GM21367 (cell line): ENCODE data around the gene TMEM86B.

ENCODE experiments used
- ATAC-seq: cut with Tn5 transposase; IDR thresholded peaks from one replicate; pipeline ENCODE4 v1.9.1; 2021; ENCODE audit not compliant: unreplicated experiment

Gene TMEM86B

DNA sequence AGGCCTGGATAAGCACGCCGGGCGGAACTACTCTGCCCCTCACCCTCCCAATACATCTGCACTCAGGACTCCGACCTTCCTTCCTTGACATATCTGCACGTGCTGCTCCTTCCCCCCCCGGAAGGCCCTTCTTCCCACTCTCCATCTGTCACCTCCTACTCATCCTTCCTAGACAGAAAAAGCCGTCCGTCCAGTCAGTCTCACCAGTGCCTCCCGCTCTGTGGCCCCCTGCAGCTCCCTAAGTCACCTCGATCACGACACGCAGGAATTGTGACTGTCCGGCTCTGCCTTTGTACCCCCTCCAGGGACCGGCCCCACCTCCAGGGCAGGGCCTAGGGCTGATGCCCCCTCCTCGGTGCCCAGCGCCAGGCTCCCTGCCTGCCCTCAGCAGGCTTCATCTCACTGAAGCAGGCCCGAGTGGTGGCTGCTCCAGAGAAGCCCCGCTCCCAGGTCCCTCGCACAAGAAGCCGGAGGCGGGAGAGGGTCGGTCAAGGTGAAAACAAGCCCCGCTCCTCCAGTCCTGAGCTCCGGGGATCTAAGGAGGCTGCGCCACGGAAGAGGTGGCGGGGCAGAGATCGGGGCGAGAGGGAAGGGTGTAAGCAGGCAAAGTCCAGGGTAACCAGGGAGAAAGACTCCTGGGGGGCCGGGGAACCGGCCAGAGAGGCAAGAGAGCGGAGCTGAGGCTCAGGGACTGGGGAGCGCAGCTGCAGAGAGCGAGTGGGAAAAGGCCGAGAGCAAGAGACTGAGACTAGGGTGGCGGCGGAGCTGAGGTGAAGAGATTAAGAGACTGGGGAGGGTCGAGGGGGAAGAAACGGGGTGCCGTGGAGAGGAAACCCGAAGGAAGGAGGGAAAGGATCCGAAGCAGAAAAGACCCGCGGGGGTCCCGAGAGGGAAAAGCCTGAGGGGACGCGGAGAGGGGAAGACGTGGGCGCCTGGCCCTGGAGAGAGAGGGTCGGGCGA lies 29.2 kb upstream of the TMEM86B start:
- no peak for ATAC-seq

DNA sequence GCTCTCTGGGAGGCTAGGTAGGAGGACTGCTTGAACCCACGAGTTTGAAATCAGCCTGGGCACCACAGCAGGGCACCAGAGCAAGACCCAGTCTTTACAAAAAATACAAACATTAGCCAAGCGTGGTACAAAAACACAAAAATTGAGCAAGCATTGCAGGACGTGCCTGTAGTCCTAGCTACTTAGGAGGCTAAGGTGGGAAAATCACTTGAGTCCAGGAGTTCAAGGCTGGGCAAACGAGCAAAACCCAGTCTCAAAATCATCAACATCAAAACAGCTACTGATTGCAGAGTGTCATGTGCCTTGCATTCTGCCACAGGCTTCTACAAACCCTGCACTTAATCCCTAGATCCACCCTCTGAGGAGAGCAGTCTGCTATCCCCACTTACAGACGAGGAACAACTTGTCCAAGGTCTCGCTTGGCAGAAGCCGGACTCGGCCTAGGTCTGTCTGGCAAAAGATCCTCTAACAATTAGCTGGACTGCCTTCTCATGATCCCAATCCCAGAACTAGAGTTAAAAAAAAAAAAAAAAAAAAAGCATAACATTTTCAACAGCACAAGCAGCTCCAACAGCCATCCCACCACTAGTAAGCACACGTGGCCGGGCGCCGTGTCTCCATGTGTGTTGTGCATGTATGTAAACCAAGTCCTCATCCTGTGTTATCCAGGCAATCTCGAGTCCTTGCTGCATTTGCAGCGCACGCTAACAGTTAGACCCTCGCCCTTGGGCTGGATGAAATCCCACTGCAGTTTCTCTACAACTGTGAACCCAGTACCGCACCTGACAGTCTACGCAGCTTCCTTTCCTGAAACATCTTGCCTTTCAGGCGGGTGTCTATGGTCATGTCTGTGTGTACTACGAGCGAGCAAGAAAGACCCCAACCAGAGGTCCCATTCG lies 28.2 kb upstream of the TMEM86B start:
- ATAC-seq, result no peak

DNA sequence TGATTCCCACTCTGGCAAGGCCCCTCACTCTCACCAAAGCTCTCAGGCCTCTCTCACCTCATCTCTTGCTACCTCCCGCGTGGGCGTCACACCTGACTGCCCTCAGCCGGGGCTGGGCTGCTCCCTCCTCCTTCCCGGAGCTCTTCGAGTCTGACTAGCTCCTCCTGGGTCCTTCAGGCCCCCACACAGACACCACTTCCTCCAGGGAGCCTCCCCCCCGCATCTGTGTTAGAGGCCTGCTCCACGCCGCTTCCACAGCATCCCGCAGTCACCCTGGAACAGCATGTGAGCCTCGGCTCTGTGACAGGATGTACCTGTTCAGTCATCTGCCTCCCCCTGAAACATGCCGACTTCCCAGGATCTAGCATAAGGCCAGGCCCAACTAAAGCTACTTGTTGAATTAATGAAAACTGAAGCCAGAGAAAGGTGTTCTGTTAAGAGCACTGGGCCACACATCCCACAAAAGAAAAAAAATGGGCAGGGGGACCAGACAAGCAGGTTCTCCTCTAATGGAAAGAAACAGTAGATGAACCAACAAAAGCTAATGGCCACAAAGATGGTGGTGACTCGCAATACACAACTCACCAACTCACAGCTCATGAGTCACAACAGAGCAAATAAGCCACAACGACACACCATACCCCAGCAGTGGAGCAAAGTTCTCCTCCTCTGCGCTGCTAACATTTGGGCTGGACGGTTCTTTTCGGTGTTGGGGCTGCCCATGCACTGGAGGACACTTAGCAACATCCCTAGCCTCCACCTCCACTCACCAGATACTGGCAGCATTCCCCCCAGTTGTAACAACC lies 27.3 kb upstream of the TMEM86B start:
- no peak for ATAC-seq

DNA sequence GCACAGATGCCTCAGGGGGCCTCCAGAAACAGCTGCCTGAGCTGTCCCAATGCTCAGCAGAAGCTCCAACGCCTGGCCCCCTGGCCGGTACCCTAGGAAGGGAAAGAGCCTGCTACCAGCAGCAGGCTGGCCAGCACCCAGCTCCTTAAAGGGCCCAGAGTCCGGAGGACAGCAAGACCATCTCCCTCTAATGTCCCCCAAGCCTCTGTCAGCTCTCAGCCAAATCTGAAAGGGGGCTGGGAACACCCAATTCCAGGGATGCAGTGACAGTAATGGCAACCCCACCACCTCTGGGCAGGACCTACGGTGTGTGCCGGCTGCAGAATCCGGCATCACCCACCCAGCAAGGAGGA lies 26.0 kb upstream of the TMEM86B start:
- no peak for ATAC-seq

DNA sequence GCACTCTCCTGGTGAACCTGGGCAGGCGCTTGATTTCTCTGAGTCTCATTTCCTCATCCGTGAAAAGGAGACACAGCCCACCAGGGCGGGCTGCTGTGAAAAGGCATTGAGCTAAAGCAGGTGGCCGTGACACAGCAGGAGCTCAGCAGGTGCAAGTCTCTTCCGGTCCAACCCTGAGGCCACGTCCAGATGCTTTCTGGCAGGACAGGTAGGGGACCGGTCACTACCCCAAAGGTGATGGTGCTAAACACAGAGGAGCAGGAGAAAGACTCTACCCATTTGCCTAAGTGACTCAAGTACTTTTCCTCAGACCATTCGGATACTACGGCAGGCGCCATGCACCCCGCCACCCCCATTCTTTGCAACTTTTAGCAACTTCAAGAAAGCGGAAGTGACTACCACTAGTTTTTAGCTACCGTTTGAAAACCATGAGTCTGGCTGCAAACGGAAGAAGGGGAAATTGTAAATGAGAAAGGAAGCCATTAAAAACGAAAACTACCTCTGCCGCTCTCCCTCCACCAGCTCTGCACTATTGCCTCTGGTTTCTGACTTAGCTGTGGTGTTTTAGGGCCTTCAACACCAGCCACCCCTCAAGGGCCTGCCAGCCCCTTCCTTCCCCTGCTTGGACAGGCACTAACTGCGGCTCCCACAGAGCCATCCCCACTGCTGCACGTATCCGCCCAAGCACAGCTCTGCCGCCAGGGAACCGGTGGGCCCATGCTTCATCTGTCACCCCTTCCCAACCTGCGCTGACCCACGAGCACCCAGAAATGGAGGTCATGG lies 25.5 kb upstream of the TMEM86B start:
- peak; percentile 28 for ATAC-seq

DNA sequence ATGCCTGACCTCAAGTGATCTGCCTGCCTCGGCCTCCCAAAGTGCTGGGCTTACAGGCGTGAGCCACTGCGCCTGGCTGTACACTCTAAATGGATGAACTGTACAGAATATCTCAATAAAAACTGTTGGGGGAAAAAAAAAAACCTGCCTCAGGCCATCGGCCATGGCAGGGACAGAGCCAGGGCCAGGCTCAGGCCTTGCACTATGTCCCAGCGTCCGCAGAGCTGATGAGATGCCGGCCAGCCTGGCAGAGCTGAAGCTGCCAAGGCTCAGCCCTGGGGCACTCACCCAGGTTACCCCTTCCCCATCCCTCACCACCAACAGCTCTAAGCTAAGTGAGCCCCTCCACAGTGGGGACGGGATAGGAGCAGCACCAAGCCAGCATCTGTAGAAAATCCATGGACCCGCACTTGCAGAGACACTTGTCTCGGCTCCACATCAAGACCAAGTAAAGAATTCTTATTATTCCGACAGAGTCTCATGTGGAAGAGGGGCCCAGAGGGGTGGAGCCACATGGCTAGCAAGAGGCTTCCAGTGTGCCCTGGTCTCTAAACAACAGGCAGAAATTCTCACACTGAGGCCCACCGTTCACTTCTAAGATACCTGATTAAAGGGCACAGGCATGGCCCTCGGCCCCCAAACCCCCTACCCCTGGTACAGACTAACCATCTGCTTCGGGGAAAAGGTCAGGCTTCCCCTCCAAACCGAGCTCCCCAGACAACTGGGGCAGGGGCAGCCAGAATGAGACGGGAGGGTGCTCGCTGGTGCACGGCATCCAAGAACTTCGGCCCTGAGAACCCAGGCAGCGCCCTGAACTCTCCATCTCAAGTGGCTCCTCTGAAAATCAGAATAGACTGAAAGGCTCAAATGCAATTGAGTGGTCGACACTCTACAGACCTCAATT lies 24.4 kb upstream of the TMEM86B start:
- ATAC-seq, result no peak

DNA sequence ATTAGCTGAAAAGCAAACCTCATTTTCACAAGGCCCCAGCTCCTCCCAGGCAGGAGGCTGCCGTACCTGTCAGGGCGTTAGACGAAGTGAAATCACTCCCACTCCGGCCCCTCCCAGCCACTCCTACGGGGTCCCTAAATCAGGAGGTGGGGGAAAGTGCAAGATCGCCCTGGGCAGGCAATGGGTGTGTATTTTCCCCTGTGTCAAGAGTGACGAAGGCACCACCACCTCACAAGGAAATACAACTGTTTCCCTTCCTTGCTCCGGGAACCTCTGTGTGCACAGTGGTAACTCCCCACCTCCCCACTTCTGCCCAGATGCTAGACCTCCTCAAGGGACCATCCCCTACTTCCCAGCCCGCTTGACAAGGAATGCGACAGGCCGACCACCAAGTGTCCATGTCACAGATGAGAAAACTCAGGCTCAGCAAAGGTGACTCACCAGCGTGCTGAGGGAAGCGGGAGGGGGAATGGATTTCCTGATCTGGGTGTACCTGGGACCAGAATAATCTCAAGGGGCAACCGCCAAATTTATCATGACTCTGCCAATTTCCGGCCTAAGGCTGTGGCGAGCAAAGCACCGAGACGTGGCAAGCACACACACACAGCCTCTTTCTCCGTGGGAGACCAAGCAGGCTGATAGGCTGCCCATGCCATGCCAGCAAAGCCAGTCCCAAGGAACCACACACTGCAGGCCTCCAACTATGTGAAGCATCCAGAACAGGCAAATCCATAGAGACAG lies 22.9 kb upstream of the TMEM86B start:
- ATAC-seq, result no peak

DNA sequence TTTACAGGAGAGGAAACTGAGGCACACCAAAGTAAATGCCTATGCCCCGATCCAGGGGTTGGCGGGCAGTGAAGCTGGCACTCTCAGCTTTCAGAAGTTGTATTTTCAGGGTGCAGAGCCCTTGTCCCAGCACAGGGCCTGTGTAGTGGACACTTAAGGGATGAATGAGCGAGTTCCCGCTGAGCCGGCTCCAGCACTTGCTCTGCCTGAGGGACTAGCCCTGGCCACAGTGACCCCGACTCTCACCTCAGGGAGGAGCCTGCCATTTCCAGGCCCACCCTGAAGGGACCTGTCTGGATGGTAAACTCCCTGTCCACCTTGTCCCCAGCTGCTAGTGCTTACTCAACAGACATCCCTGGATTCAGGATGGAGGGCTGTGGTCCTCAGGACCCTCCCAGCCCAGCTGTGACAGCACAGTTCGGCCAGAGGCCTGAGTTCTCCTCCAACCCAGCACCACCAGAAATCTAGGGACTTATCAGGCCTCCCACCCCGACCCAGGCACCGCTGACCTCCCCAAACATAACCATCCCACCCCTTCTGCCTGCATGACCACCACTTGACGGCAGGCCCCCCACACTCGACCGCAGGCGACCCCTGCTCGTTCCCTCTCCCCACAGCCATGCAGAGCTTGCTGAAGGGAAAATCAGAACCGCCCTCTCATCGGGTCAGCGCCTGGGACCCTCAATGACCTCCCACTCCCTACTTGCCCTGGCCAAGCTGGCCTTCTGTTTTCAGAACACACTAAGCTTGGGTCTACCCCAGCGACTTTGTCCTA lies 21.9 kb upstream of the TMEM86B start:
- no peak for ATAC-seq

DNA sequence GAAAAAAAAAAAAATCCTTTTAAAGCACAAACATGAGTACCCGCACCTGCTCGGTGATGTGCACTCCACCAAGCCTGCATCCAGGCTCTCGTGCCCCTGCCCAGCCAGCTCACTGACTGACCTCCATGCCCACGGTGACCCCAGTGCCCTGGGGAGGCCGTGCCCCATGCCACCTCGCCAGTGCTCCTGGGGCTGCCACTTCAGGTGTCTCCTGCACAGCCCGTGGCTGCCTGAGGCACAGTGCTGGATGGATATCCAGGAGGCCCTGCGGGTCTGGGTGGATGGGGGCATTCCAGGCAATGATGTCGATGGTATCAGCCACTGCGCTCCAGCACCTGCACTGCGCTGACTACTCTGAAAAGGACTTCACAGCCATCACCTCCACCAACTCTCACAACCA lies 21.3 kb upstream of the TMEM86B start:
- ATAC-seq, result no peak

DNA sequence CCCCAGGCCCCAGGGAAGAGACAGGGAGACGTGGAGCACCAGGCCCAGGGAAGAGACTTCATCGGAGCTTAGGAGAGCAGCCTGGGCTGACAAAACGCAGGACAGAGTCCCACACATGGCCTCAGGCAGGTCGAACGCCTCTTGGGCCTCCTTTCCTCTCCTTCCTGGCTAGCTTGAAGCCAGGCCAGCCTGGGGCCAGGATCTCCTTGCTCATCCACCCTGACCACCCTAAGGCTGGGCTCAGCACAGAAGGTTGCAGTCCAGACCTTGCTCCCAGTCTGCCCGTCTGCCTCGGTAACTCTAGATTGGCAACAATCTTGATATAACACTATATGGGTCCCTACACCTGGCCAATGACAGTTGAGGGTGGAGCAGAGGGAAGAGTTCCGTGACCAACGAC lies 20.1 kb upstream of the TMEM86B start:
- ATAC-seq, result no peak

DNA sequence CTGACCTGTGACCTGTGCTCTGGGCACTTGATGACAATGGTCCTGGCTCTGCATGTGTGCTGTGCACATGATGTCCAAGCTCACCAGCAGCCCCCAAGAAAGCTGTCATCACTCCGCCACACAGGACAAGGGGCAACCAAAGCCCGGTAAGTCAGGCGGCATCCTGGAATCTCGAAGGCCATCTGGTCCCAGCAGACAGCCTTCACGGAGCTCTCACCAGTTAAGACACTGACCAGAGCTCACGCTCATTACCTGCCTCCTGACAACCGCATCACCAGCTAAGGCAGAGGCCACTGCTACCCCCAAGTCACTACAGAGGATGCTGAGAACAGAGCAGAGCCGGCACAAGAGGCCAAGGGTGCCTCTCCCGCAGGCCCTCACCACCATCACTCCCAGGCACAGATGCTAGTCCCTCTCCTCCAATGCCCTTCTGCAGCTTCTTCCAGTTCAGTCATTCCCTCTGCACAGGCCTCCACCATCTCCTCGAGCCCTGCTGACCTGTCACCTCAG lies 19.7 kb upstream of the TMEM86B start:
- no peak for ATAC-seq

DNA sequence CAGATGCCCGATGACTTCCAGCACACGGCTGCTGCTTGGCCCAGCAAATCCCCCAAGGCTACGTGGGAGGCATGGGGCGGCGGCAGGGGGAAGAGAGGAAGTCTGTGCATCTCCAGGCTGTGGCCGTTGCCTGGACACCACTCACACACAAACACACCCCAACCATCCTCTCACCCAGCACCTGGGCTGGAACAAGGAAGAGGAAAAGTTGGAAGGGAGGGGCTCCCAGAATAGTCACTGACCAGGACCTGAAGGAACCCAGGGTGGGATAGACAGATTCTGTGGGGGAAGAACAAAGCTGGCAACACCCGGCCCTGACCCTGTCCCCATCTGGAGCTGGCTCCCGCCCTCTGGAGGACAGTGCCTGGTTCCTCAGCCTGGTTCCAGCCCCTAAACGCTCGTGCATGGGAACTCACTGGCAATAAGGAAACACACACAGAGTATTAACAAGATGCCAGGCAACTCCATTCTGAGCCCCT lies 19.1 kb upstream of the TMEM86B start:
- ATAC-seq, result no peak

DNA sequence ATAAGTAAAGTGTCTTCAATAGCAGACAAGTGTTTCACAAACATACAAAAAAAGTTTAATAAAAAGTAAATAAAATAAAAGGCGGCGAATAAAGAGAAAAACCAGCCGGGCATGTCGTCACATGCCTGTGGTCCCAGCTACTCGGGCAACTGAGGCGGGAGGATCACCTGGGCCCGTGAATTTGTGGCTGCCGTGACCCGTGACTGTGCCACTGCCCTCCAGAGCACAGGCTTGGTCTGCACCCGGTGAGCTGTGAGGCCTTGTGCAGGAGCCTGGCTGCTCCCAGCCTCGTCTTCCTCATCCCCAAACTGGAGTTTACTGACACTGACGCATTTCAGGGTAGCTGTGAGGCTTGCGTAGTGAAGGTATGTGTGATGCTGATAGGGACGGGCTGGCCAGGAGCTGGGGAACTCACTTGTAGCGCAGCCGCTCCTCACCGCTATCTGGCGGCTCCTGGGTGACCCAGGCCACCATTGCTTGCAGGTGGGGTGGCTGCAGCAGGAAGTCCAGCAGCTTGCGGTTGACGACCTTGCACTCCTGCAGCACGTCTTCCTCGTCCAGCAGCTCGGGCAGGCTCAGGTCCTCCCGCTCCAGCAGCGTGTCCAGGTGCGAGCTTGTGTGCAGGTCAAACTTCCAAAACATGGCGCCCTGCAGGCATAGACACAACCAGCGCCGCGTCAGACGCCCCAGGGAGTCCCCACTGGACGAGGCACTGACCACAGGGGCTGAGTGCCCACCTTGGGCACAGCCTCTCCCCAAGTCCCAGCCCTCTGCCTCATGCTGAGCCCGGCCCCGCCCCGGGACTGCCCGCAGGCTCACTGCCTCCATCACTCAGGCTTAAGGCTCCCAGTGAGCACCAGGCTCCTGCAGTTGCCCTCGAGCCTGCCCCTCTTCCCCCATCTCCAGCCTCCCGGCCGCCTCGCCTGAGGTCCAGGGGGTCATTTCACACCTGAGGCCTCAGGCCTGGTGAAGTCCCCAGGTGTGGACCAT lies 18.2 kb upstream of the TMEM86B start:
- no peak for ATAC-seq

DNA sequence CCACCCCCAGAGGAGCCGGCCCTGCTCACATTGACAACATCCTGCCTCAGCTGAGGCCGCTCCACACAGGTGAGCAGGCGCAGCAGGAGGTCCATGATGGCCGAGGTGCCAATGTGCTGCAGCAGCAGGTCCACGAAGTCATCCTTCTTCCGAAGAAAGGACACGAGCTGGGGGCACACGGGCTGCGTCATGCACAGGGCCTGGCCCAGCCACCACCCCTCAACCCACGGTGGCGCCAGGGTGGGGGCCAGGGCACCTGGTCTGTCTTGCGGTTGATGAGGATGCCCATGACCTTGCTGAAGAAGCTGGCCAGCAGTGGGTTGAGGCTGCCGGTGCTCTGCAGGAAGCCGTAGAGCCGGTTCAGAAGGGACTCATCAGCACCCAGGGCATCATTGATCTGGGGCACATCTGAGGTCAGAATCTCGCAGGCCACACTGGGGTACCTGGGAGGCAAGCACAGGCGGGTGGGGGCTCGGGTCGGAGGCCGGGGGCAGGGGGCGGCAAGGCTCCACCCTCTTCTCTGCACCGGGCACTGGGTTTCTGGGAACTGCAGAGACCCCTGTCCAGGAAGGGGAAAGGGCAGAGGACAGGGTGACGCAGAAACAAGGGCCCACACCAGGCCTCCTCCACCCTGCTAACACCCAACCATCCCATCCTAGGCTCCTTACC lies 16.8 kb upstream of the TMEM86B start:
- no peak for ATAC-seq

DNA sequence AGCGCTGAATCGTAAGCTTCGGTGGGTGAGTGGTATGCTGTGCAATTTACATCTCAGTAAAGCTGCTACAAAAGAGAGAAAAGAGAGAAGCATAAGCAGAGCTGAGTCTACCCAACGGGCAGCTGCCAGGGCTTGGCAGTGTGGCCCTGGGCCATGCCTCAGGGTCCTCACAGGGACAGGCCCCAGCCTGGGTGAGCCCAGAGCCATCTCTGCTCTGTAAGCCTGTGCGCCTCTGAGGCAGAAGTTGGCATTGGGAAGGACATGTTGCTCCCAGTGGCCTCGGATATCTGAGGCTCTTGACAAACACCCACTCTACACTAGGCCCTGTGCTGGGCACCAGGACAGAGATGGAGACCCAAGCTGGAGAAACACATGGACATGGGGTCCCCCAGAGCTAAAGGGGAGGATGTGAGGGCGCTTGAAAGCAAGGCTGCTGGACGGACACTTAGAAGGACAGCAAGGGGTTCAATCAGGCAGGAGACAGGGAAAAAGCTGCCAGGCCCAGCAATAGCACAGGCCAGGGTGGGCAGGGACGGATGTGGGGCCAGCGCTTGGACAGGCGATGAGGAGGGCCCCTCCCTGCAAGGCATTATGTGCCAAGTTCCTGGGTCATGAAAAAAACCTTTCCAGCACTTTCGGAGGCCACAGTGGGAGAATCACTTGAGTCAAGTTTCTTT lies 15.6 kb upstream of the TMEM86B start:
- ATAC-seq, result no peak
